PC-9 (cell line): ENCODE measurements around the gene GNAS. TPM values are rescaled to one million over a fixed set of nuclear protein-coding genes. Genes with fewer than 3 reads are reported as not detected.
A peak's percentile ranks its signal among the peaks of the same experiment; 100 is the strongest.

Source experiments
- BruUV-seq: library from RNA; stranded (reverse); fragments of 400-500 nt; replicated peaks from 2 replicates; lab custom pipeline; 2021; lab: Mats Ljungman, UMichigan
- CTCF ChIA-PET: fragments of 300-600 bp; sonication (Branson Sonifier 250); formaldehyde crosslinking; loops from one replicate; lab custom pipeline; 2022; ENCODE audit warnings: antibody characterized with exemption; lab: Charles Lee
- POLR2A ChIA-PET: fragments of 300-600 bp; sonication (Branson Sonifier 250); formaldehyde crosslinking; loops from one replicate; lab custom pipeline; 2022; ENCODE audit warnings: antibody characterized with exemption; ENCODE audit not compliant: unreplicated experiment; lab: Charles Lee
- DNase-seq, 2 experiments: peaks; one replicate each; pipeline versions ENCODE4 v3.0.0 to v3.0.0-alpha.2; 2015 to 2022; ENCODE audit warnings: mixed read lengths in 1 of 2
- H2AFZ ChIP-seq: fragments of 200-600 bp; sonication (generic); 2 replicates; pipeline ENCODE4 v1.8.1; 2017; ENCODE audit warnings: antibody characterized with exemption
- H3F3A ChIP-seq: fragments of 200-600 bp; sonication (generic); 2 replicates; pipeline ENCODE4 v1.8.1; 2017; ENCODE audit warnings: antibody characterized with exemption, mild to moderate bottlenecking, low read depth; ENCODE audit not compliant: insufficient read depth
- H3K27ac ChIP-seq: fragments of 200-600 bp; sonication (generic); 2 replicates; pipeline ENCODE4 v1.6.1; 2016; ENCODE audit warnings: mixed run types
- H3K27me3 ChIP-seq: fragments of 200-600 bp; sonication (generic); 2 replicates; pipeline ENCODE4 v1.6.1; 2016; ENCODE audit warnings: low read depth, mixed run types; ENCODE audit not compliant: insufficient read depth
- H3K36me3 ChIP-seq: fragments of 200-600 bp; sonication (generic); 2 replicates; pipeline ENCODE4 v1.6.1; 2016; ENCODE audit warnings: low read depth, mixed run types
- H3K4me1 ChIP-seq: fragments of 200-600 bp; sonication (generic); replicated peaks from 2 replicates; pipeline ENCODE4 v1.6.1; 2016; ENCODE audit warnings: mixed run types; ENCODE audit not compliant: insufficient read depth
- H3K4me2 ChIP-seq: fragments of 200-600 bp; sonication (generic); 2 replicates; pipeline ENCODE4 v1.6.1; 2017; ENCODE audit warnings: mixed run types
- H3K4me3 ChIP-seq: fragments of 200-600 bp; sonication (generic); 2 replicates; pipeline ENCODE4 v1.6.1; 2016; ENCODE audit warnings: mixed run types
- H3K79me2 ChIP-seq: fragments of 200-600 bp; sonication (generic); 2 replicates; pipeline ENCODE4 v1.6.1; 2017; ENCODE audit warnings: low read depth, mixed run types
- H3K9me2 ChIP-seq: fragments of 200-600 bp; sonication (generic); 2 replicates; pipeline ENCODE4 v1.8.1; 2017; ENCODE audit warnings: mild to moderate bottlenecking; ENCODE audit not compliant: insufficient read depth
- H3K9me3 ChIP-seq: fragments of 200-600 bp; sonication (generic); 2 replicates; pipeline ENCODE4 v1.8.1; 2016; ENCODE audit warnings: low read depth; ENCODE audit not compliant: insufficient read depth
- H4K20me1 ChIP-seq: fragments of 200-600 bp; sonication (generic); 2 replicates; pipeline ENCODE4 v1.8.1; 2017; ENCODE audit not compliant: insufficient read depth
- CTCF ChIP-seq: fragments of 200-600 bp; sonication (generic); conservative IDR thresholded peaks from 2 replicates; pipeline ENCODE4 v1.6.1; 2017; ENCODE audit warnings: mixed run types, antibody characterized with exemption, mild to moderate bottlenecking, moderate library complexity
- EZH2 ChIP-seq: fragments of 200-600 bp; sonication (generic); IDR thresholded peaks from 2 replicates; pipeline ENCODE4 v1.8.0; 2017; ENCODE audit warnings: antibody characterized with exemption, low read depth
- intact Hi-C: fragments of 100-400 bp; cut with micrococcal nuclease; formaldehyde crosslinking; loops from one replicate; pipeline ENCODE4 v1.10.0; 2022; ENCODE audit not compliant: unreplicated experiment
- total RNA-seq: library from RNA; stranded (reverse); gene quantifications from 2 replicates; pipeline ENCODE4 v1.2.3, GENCODE V29; 2021

GNAS gene
- total RNA-seq, 1 experiment from 2014 or later: 929 TPM

GRCh38 chr20:58906111-58906510, 53.6 kb downstream of the GNAS start:
- no peaks in the 10 kb centered on the region for H3K9me2 ChIP-seq
- no peak overlapping the region for H2AFZ ChIP-seq
- DNase-seq: no peak
- intact Hi-C loops: no loop called here
- TF ChIP-seq EZH2: no peak
- no peak for TF ChIP-seq CTCF
- POLR2A ChIA-PET: no interaction called here
- CTCF ChIA-PET: no interaction called here
- no peak overlapping the region for H3K4me3 ChIP-seq
- peaks cover 77% of the 10 kb centered on the region for H3F3A ChIP-seq
- no peaks in the 10 kb centered on the region for H3K27me3 ChIP-seq
- peaks cover 30% of the 10 kb centered on the region for H3K4me1 ChIP-seq
- no peak overlapping the region for H3K4me2 ChIP-seq
- BruUV-seq: no TSS peak
- H3K9me3 ChIP-seq: no peaks in the 10 kb centered on the region
- H3K27ac ChIP-seq: peak overlapping the region; percentile 69
- peaks cover 42% of the 10 kb centered on the region for H3K79me2 ChIP-seq
- peaks cover 22% of the 10 kb centered on the region; the same call in 1 of the 2 replicates for H4K20me1 ChIP-seq
- H3K36me3 ChIP-seq: peaks cover 78% of the 10 kb centered on the region

GRCh38 chr20:58906894-58907293, 54.4 kb downstream of the GNAS start:
- Histone ChIP-seq H3K4me1 (peaks cover 30% of the 10 kb centered on the region), H3K9me3 (no peaks in the 10 kb centered on the region), H4K20me1 (peaks cover 15% of the 10 kb centered on the region; the same call in 1 of the 2 replicates), H3F3A (peaks cover 83% of the 10 kb centered on the region), H3K79me2 (peaks cover 34% of the 10 kb centered on the region), H3K4me2 (peak overlapping the region; percentile 55), H3K9me2 (no peaks in the 10 kb centered on the region), H3K4me3 (peak overlapping the region; percentile 17; the same call in 1 of the 2 replicates), H3K27me3 (no peaks in the 10 kb centered on the region), H2AFZ (no peak overlapping the region), H3K36me3 (peaks cover 81% of the 10 kb centered on the region), H3K27ac (peak overlapping the region; percentile 69)
- intact Hi-C loops: no loop called here
- TF ChIP-seq CTCF: no peak
- no peak for TF ChIP-seq EZH2
- ChIA-PET POLR2A (no interaction called here), CTCF (no interaction called here)
- no TSS peak for BruUV-seq
- DNase-seq: peak in 1 of 2 experiments; percentile 95

GRCh38 chr20:58907320-58908137, 55.0 kb downstream of the GNAS start:
- no peaks in the 10 kb centered on the region for H3K9me3 ChIP-seq
- H2AFZ ChIP-seq: no peak overlapping the region
- intact Hi-C loops: no loop called here
- peaks cover 8% of the 10 kb centered on the region; the same call in 1 of the 2 replicates for H4K20me1 ChIP-seq
- BruUV-seq: no TSS peak
- peak; percentile 19 to 92 for DNase-seq
- peak overlapping the region; percentile 55 for H3K4me2 ChIP-seq
- TF ChIP-seq CTCF (no peak), EZH2 (no peak)
- POLR2A ChIA-PET: no interaction called here
- peaks cover 85% of the 10 kb centered on the region for H3F3A ChIP-seq
- peaks cover 30% of the 10 kb centered on the region for H3K4me1 ChIP-seq
- H3K9me2 ChIP-seq: no peaks in the 10 kb centered on the region
- H3K27ac ChIP-seq: peak overlapping the region; percentile 69
- H3K79me2 ChIP-seq: peaks cover 28% of the 10 kb centered on the region
- H3K27me3 ChIP-seq: no peaks in the 10 kb centered on the region
- H3K36me3 ChIP-seq: peaks cover 77% of the 10 kb centered on the region
- CTCF ChIA-PET: no interaction called here
- peak overlapping the region; percentile 17; the same call in 1 of the 2 replicates for H3K4me3 ChIP-seq
